Mesenchymal stem cell (in vitro differentiated cells and primary cell): Measurements from ENCODE around the gene ZNF512B.

Experiments
- DNase-seq: peaks from one replicate; pipeline ENCODE4 v3.0.0-alpha.2; 2013
- H2AFZ ChIP-seq: one replicate; pipeline ENCODE4 v1.6.1; 2013; ENCODE audit warnings: low read depth, mild to moderate bottlenecking, control low read depth, inconsistent platforms, low read length, moderate library complexity
- H2AK5ac ChIP-seq: 2 replicates; pipeline ENCODE4 v1.6.1; 2013; ENCODE audit warnings: low read length, moderate library complexity, mild to moderate bottlenecking, inconsistent platforms; ENCODE audit not compliant: severe bottlenecking
- H2BK120ac ChIP-seq: one replicate; pipeline ENCODE4 v1.6.1; 2013; ENCODE audit warnings: low read depth, mild to moderate bottlenecking, inconsistent platforms, low read length, moderate library complexity
- H2BK12ac ChIP-seq, 2 experiments: one replicate each; pipeline ENCODE4 v1.6.1; 2013; ENCODE audit warnings: inconsistent platforms in 2 of 2, low read length in 2 of 2, mild to moderate bottlenecking in 2 of 2, moderate library complexity in 2 of 2, control low read depth in 1 of 2
- H2BK15ac ChIP-seq: one replicate; pipeline ENCODE4 v1.6.1; 2013; ENCODE audit warnings: mild to moderate bottlenecking, low read depth, inconsistent platforms; ENCODE audit not compliant: poor library complexity, severe bottlenecking
- H2BK5ac ChIP-seq: 2 replicates; pipeline ENCODE4 v1.6.1; 2013; ENCODE audit warnings: low read depth, mild to moderate bottlenecking, low read length, control low read depth, inconsistent platforms; ENCODE audit not compliant: poor library complexity, severe bottlenecking
- H3K14ac ChIP-seq, 2 experiments: one replicate each; pipeline ENCODE4 v1.6.1; 2013; ENCODE audit warnings: inconsistent platforms in 2 of 2, low read length in 2 of 2, control low read depth in 1 of 2, mild to moderate bottlenecking in 1 of 2, moderate library complexity in 1 of 2
- H3K18ac ChIP-seq, 2 experiments: one replicate each; pipeline ENCODE4 v1.6.1; 2013; ENCODE audit warnings: inconsistent platforms in 2 of 2, low read length in 2 of 2, control low read depth in 1 of 2, low read depth in 1 of 2, mild to moderate bottlenecking in 1 of 2
- H3K23ac ChIP-seq, 2 experiments: one replicate each; pipeline ENCODE4 v1.6.1; 2013; ENCODE audit warnings: inconsistent platforms in 2 of 2, low read length in 2 of 2, mild to moderate bottlenecking in 2 of 2, moderate library complexity in 2 of 2, control low read depth in 1 of 2
- H3K27ac ChIP-seq: 2 replicates; pipeline ENCODE4 v1.5.1; 2013; ENCODE audit warnings: mild to moderate bottlenecking, moderate library complexity, low read length, control low read depth, inconsistent platforms; ENCODE audit not compliant: poor library complexity, severe bottlenecking
- H3K27me3 ChIP-seq, 2 experiments: 2 replicates each; pipeline versions ENCODE4 v1.6.1 to v1.7.0; 2013; ENCODE audit warnings: low read length in 2 of 2, mild to moderate bottlenecking in 2 of 2, moderate library complexity in 2 of 2, control low read depth in 1 of 2, inconsistent platforms in 1 of 2; ENCODE audit not compliant: control insufficient read depth in 1 of 2, insufficient read depth in 1 of 2
- H3K36me3 ChIP-seq, 2 experiments: 2 replicates each; pipeline versions ENCODE4 v1.6.1 to v1.7.0; 2013; ENCODE audit warnings: low read length in 2 of 2, control low read depth in 1 of 2, inconsistent platforms in 1 of 2, low read depth in 1 of 2, mild to moderate bottlenecking in 1 of 2; ENCODE audit not compliant: insufficient read depth in 2 of 2, control insufficient read depth in 1 of 2
- H3K4ac ChIP-seq, 2 experiments: one replicate each; pipeline ENCODE4 v1.6.1; 2013; ENCODE audit warnings: inconsistent platforms in 2 of 2, low read length in 2 of 2, mild to moderate bottlenecking in 2 of 2, moderate library complexity in 2 of 2, control low read depth in 1 of 2, low read depth in 1 of 2
- H3K4me1 ChIP-seq: 2 replicates; pipeline ENCODE4 v1.6.1; 2013; ENCODE audit warnings: low read depth, low read length, control low read depth; ENCODE audit not compliant: control insufficient read depth, insufficient read depth
- H3K4me2 ChIP-seq: 2 replicates; pipeline ENCODE4 v1.6.1; 2013; ENCODE audit warnings: low read length, mild to moderate bottlenecking, inconsistent platforms; ENCODE audit not compliant: poor library complexity, severe bottlenecking
- H3K4me3 ChIP-seq, 2 experiments: 2 replicates each; pipeline versions ENCODE4 v1.5.1 to v1.7.0; 2013; ENCODE audit warnings: low read length in 2 of 2, mild to moderate bottlenecking in 2 of 2, control low read depth in 1 of 2, low read depth in 1 of 2; ENCODE audit not compliant: insufficient read depth in 1 of 2
- H3K79me1 ChIP-seq: replicated peaks from 2 replicates; pipeline ENCODE4 v1.6.1; 2013; ENCODE audit warnings: mild to moderate bottlenecking, control low read depth, low read length, inconsistent platforms; ENCODE audit not compliant: poor library complexity, severe bottlenecking
- H3K9ac ChIP-seq: 2 replicates; pipeline ENCODE4 v1.7.0; 2013; ENCODE audit warnings: mild to moderate bottlenecking, low read length, moderate library complexity
- H3K9me3 ChIP-seq: 2 replicates; pipeline ENCODE4 v1.7.0; 2013; ENCODE audit warnings: mild to moderate bottlenecking, low read length; ENCODE audit not compliant: control insufficient read depth
- H4K8ac ChIP-seq: one replicate; pipeline ENCODE4 v1.6.1; 2013; ENCODE audit warnings: inconsistent platforms, mild to moderate bottlenecking, low read length, moderate library complexity
- H4K91ac ChIP-seq: one replicate; pipeline ENCODE4 v1.6.1; 2013; ENCODE audit warnings: mild to moderate bottlenecking, low read length, inconsistent platforms
- WGBS: methylation state at CpG from one replicate; pipeline ENCODE4 v1.1.7; 2013; ENCODE audit warnings: mixed read lengths; 5-methylcytosine and 5-hydroxymethylcytosine counted together

Gene ZNF512B

GRCh38 chr20:63942250-63942951 lies 27.3 kb downstream of the ZNF512B start:
- Histone ChIP-seq H3K27me3 (no peaks in the 10 kb centered on the region), H2BK15ac (no peak overlapping the region), H3K9me3 (no peaks in the 10 kb centered on the region), H3K4me2 (no peak overlapping the region), H2BK5ac (no peak overlapping the region), H2BK120ac (no peak overlapping the region), H2AFZ (no peak overlapping the region), H4K8ac (peak overlapping the region; percentile 19), H3K4ac (no peak overlapping the region), H3K18ac (no peak overlapping the region), H3K36me3 (peaks cover 66 to 94% of the 10 kb centered on the region in 2 experiments), H3K14ac (no peak overlapping the region), H3K4me1 (peaks cover 9% of the 10 kb centered on the region), H2BK12ac (no peak overlapping the region), H3K27ac (no peak overlapping the region), H3K9ac (no peak overlapping the region), H2AK5ac (no peak overlapping the region), H3K79me1 (peaks cover 39% of the 10 kb centered on the region), H3K23ac (no peak overlapping the region), H3K4me3 (no peak overlapping the region), H4K91ac (no peak overlapping the region)
- 73% methylated on average over 28 of the region's 30 CpGs for WGBS
- DNase-seq: no peak

DNA sequence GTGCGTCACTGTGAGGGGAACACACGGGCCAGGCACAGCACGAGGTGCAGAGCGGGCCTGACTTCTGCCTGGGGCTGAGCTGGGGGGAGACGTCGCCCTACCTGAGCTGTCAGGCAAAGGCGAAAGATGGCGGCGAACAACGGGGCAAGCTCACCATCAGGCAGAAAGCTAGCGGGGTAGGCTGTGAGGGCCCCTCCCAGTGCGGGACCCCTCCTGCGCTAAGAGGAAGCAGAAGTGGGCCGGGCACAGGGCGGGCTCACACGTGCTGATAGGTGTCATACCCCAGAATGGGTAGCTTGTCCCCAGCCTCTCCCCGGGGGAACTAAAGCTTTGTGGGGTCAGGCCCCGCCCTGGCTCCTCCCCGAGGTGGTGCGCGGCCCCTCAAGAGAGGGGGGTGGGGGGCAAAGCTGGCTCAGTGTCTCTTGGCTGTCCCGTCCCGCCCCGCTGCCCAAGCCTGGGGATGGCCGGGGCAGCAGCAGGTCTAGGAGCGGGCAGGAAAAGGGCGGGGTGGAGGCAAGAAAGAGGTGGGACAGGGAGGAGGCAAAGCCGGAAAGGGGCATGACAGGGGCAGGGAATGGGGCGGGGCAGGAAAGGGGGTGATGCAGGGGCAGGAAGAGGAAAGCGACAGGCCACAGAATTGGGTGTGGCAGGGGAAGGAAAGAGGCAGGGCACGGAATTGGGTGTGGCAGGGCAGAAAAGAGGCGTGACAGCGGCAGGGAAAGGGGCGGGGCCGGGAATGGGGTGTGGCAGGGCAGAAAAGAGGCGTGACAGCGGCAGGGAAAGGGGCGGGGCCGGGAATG lies 28.2 kb downstream of the ZNF512B start:
- Histone ChIP-seq H2BK15ac (no peak overlapping the region), H3K79me1 (peaks cover 39% of the 10 kb centered on the region), H3K36me3 (peaks cover 68 to 88% of the 10 kb centered on the region in 2 experiments), H3K9me3 (no peaks in the 10 kb centered on the region), H2AK5ac (no peak overlapping the region), H3K18ac (peak overlapping the region; percentile 29 to 30), H3K4me2 (no peak overlapping the region), H2BK5ac (no peak overlapping the region), H3K4ac (no peak overlapping the region), H2AFZ (no peak overlapping the region), H3K4me3 (no peak overlapping the region), H3K23ac (no peak overlapping the region), H2BK12ac (no peak overlapping the region), H3K14ac (no peak overlapping the region), H3K9ac (no peak overlapping the region), H4K8ac (no peak overlapping the region), H3K27me3 (no peaks in the 10 kb centered on the region), H2BK120ac (no peak overlapping the region), H3K4me1 (peaks cover 9% of the 10 kb centered on the region), H3K27ac (no peak overlapping the region), H4K91ac (peak overlapping the region; percentile 48)
- DNase-seq: no peak
- 72% methylated on average over 35 of the region's 39 CpGs for WGBS

GRCh38 chr20:63940472-63941266 lies 29.1 kb downstream of the ZNF512B start:
- Histone ChIP-seq H3K9me3 (no peaks in the 10 kb centered on the region), H3K27ac (no peak overlapping the region), H2AK5ac (no peak overlapping the region), H4K8ac (no peak overlapping the region), H3K4ac (no peak overlapping the region), H3K14ac (no peak overlapping the region), H2BK5ac (no peak overlapping the region), H3K36me3 (peaks cover 74 to 87% of the 10 kb centered on the region in 2 experiments), H2BK120ac (no peak overlapping the region), H2BK15ac (no peak overlapping the region), H3K4me1 (peaks cover 12% of the 10 kb centered on the region), H3K27me3 (no peaks in the 10 kb centered on the region), H3K79me1 (peaks cover 36% of the 10 kb centered on the region), H3K23ac (no peak overlapping the region), H2BK12ac (no peak overlapping the region), H3K9ac (no peak overlapping the region), H4K91ac (no peak overlapping the region), H3K4me2 (no peak overlapping the region), H3K18ac (no peak overlapping the region), H3K4me3 (no peak overlapping the region), H2AFZ (no peak overlapping the region)
- no peak for DNase-seq
- WGBS: 96% methylated on average over 55 of the region's 58 CpGs

- 93% methylated on average over 23 of the region's 23 CpGs for WGBS
- H2BK120ac ChIP-seq: no peak overlapping the region
- H3K4me1 ChIP-seq: peaks cover 18% of the 10 kb centered on the region
- DNase-seq: no peak
- H3K27me3 ChIP-seq: no peaks in the 10 kb centered on the region
- no peak overlapping the region for H3K18ac ChIP-seq
- no peak overlapping the region for H3K9ac ChIP-seq
- no peak overlapping the region for H4K8ac ChIP-seq
- no peak overlapping the region for H2AFZ ChIP-seq
- no peak overlapping the region for H3K23ac ChIP-seq
- no peak overlapping the region for H2BK5ac ChIP-seq
- no peak overlapping the region for H3K4me3 ChIP-seq
- no peak overlapping the region for H3K4me2 ChIP-seq
- no peak overlapping the region for H2BK12ac ChIP-seq
- no peak overlapping the region for H3K4ac ChIP-seq
- H3K9me3 ChIP-seq: no peaks in the 10 kb centered on the region
- H2BK15ac ChIP-seq: no peak overlapping the region
- H3K14ac ChIP-seq: no peak overlapping the region
- H2AK5ac ChIP-seq: no peak overlapping the region
- peaks cover 74 to 87% of the 10 kb centered on the region in 2 experiments for H3K36me3 ChIP-seq
- no peak overlapping the region for H3K27ac ChIP-seq
- H4K91ac ChIP-seq: no peak overlapping the region
- H3K79me1 ChIP-seq: peaks cover 35% of the 10 kb centered on the region
Observed at GRCh38 chr20:63940071-63940471, 29.7 kb downstream of the ZNF512B start.
